HEK293 (cell line): ENCODE results near the gene PHF20.

Source experiments
- CTCF ChIA-PET: fragments of 350-600 bp; formaldehyde crosslinking; extraction: SDS; loops from one replicate; lab custom pipeline; 2021; ENCODE audit warnings: antibody characterized with exemption; lab: Yijun Ruan, JAX
- POLR2A ChIA-PET: fragments of 300-600 bp; formaldehyde crosslinking; extraction: SDS; loops from one replicate; lab custom pipeline; 2020; ENCODE audit warnings: antibody characterized with exemption, inconsistent platforms; lab: Yijun Ruan, JAX
- H3K27ac ChIP-seq: fragments of 200-500 bp; sonication (Bioruptor generic); 2 replicates; pipeline ENCODE4 v1.5.1; 2014; ENCODE audit warnings: low read depth, low read length, control low read depth, inconsistent platforms; ENCODE audit errors: extremely low read depth
- H3K36me3 ChIP-seq, 2 experiments: fragments of 200-500 bp in 1 of 2; sonication (Bioruptor generic) in 1 of 2; 1 replicate in 1 of 2; 2 replicates in 1 of 2; pipeline ENCODE4 v1.5.1; 2014 to 2017; ENCODE audit warnings: inconsistent platforms in 2 of 2, low read length in 2 of 2; ENCODE audit not compliant: control insufficient read depth in 2 of 2, insufficient read depth in 1 of 2
- H3K4me1 ChIP-seq: fragments of 200-500 bp; sonication (Bioruptor generic); 2 replicates; pipeline ENCODE4 v1.5.1; 2014; ENCODE audit warnings: mild to moderate bottlenecking, low read length, inconsistent platforms; ENCODE audit not compliant: control insufficient read depth, insufficient read depth
- H3K4me3 ChIP-seq: 2 replicates; pipeline ENCODE4 v1.5.1; 2011; ENCODE audit warnings: low read depth, mild to moderate bottlenecking, control low read depth, low read length, moderate library complexity
- H3K9me3 ChIP-seq: fragments of 200-500 bp; sonication (Bioruptor generic); 2 replicates; pipeline ENCODE4 v1.5.1; 2014; ENCODE audit warnings: low read depth, low read length, inconsistent platforms; ENCODE audit not compliant: control insufficient read depth, insufficient read depth
- KLF10 ChIP-seq: fragments of 450-650 bp; IDR thresholded peaks from 2 replicates; pipeline ENCODE4 v1.5.1; 2018; ENCODE audit warnings: missing biosample characterization, mild to moderate bottlenecking, missing genetic modification characterization
- KLF9 ChIP-seq: fragments of 450-650 bp; formaldehyde crosslinking; IDR thresholded peaks from 2 replicates; pipeline ENCODE4 v1.5.1; 2016; ENCODE audit warnings: missing biosample characterization, missing genetic modification characterization, low read depth
- PATZ1 ChIP-seq: fragments of 450-650 bp; formaldehyde crosslinking; IDR thresholded peaks from 2 replicates; pipeline ENCODE4 v1.5.1; 2016; ENCODE audit warnings: missing biosample characterization, missing genetic modification characterization
- REPIN1 ChIP-seq: fragments of 450-650 bp; formaldehyde crosslinking; IDR thresholded peaks from 2 replicates; pipeline ENCODE4 v1.5.1; 2017; ENCODE audit warnings: missing biosample characterization, missing genetic modification characterization, low read depth
- YY2 ChIP-seq: fragments of 450-650 bp; formaldehyde crosslinking; IDR thresholded peaks from 2 replicates; pipeline ENCODE4 v1.5.1; 2016; ENCODE audit warnings: missing biosample characterization, missing genetic modification characterization
- ZBTB21 ChIP-seq: fragments of 450-650 bp; formaldehyde crosslinking; IDR thresholded peaks from 2 replicates; pipeline ENCODE4 v1.5.1; 2017; ENCODE audit warnings: missing biosample characterization, missing genetic modification characterization
- ZFP69B ChIP-seq: fragments of 450-650 bp; formaldehyde crosslinking; IDR thresholded peaks from 2 replicates; pipeline ENCODE4 v1.5.1; 2016; ENCODE audit warnings: missing biosample characterization, missing genetic modification characterization
- ZNF155 ChIP-seq: fragments of 450-650 bp; formaldehyde crosslinking; IDR thresholded peaks from 2 replicates; pipeline ENCODE4 v1.5.1; 2016; ENCODE audit warnings: missing biosample characterization, missing genetic modification characterization
- ZNF16 ChIP-seq: fragments of 450-650 bp; formaldehyde crosslinking; IDR thresholded peaks from 2 replicates; pipeline ENCODE4 v1.5.1; 2016; ENCODE audit warnings: low read depth, missing biosample characterization, missing genetic modification characterization
- ZNF223 ChIP-seq: fragments of 450-650 bp; formaldehyde crosslinking; IDR thresholded peaks from 2 replicates; pipeline ENCODE4 v1.5.1; 2016; ENCODE audit warnings: missing biosample characterization, missing genetic modification characterization
- ZNF404 ChIP-seq: fragments of 450-650 bp; formaldehyde crosslinking; IDR thresholded peaks from 2 replicates; pipeline ENCODE4 v1.5.1; 2017; ENCODE audit warnings: missing biosample characterization, missing genetic modification characterization
- ZNF560 ChIP-seq: fragments of 450-650 bp; formaldehyde crosslinking; IDR thresholded peaks from 2 replicates; pipeline ENCODE4 v1.5.1; 2017; ENCODE audit warnings: missing biosample characterization, missing genetic modification characterization, borderline replicate concordance
- ZNF585B ChIP-seq: fragments of 450-650 bp; formaldehyde crosslinking; IDR thresholded peaks from 2 replicates; pipeline ENCODE4 v1.5.1; 2016; ENCODE audit warnings: missing biosample characterization, missing genetic modification characterization
- ZNF596 ChIP-seq: fragments of 450-650 bp; IDR thresholded peaks from 2 replicates; pipeline ENCODE4 v1.5.0; 2018; ENCODE audit warnings: missing biosample characterization, mild to moderate bottlenecking, missing genetic modification characterization, moderate library complexity
- ZNF610 ChIP-seq: fragments of 450-650 bp; formaldehyde crosslinking; IDR thresholded peaks from 2 replicates; pipeline ENCODE4 v1.5.1; 2016; ENCODE audit warnings: missing biosample characterization, missing genetic modification characterization, borderline replicate concordance
- ZNF626 ChIP-seq: fragments of 450-650 bp; sonication (Bioruptor Pico); formaldehyde crosslinking; IDR thresholded peaks from 2 replicates; pipeline ENCODE4 v1.5.1; 2018; ENCODE audit warnings: missing biosample characterization, missing genetic modification characterization, inconsistent platforms
- ZNF830 ChIP-seq: fragments of 450-650 bp; IDR thresholded peaks from 2 replicates; pipeline ENCODE4 v1.5.0; 2018; ENCODE audit warnings: missing biosample characterization, missing genetic modification characterization, low read depth, mild to moderate bottlenecking, moderate library complexity
- ZSCAN18 ChIP-seq: fragments of 450-650 bp; formaldehyde crosslinking; IDR thresholded peaks from 2 replicates; pipeline ENCODE4 v1.5.1; 2016; ENCODE audit warnings: missing biosample characterization, missing genetic modification characterization
- ZSCAN4 ChIP-seq: fragments of 450-650 bp; formaldehyde crosslinking; IDR thresholded peaks from 2 replicates; pipeline ENCODE4 v1.5.1; 2017; ENCODE audit warnings: missing biosample characterization, missing genetic modification characterization
- TF ChIP-seq, protein P1 (sequence below): fragments of 450-650 bp; formaldehyde crosslinking; IDR thresholded peaks from 2 replicates; pipeline ENCODE4 v1.5.1; 2016; ENCODE audit warnings: missing biosample characterization, missing genetic modification characterization
- TF ChIP-seq, protein P2 (sequence below): fragments of 450-650 bp; formaldehyde crosslinking; IDR thresholded peaks from 2 replicates; pipeline ENCODE4 v1.5.1; 2017; ENCODE audit warnings: missing biosample characterization, missing genetic modification characterization
- TF ChIP-seq, protein P3 (sequence below): fragments of 450-650 bp; IDR thresholded peaks from 2 replicates; pipeline ENCODE4 v1.5.1; 2018; ENCODE audit warnings: missing biosample characterization, missing genetic modification characterization

Gene PHF20

DNA sequence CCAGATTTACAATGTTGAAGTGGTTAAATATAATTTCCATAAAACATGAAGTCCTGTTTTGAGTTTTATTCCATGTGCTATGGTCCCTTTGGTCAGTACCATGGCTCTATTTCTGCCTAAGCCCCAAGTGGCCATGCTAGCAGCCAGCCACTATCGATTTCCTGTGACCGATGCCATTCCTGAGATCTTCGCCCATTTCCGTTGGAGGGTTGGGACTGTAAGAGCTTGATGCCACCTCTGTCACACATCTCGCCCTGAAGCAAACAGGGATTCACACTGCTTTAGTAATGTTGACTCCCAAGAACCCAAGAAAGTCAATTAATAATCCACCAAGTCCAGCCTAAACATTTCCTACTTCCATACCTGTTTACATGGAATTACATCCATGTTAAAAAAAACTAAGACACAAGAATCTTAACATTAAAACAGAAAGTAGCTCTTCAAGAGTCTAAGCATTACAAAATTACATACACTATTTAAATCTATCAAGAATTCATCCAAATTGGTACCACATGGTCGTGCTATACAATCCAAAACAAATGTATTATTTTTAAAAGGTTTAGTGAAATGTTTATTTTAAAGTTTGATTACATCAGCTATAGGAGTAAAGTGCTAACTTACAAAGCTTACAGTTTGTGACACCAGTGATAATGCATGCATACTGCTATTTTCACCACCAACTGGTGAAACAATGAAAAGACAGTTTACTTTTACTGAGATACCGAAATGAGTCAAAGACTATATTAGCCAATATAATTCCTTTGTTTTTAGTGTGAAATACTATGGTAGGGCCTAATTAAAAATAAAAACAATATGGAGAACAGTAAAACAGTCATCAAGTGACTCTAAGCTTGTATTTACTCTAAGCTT lies 32.3 kb upstream of the PHF20 start (continued):
- TF ChIP-seq ZSCAN18: no peak
- TF ChIP-seq ZNF155: no peak
- no peak for TF ChIP-seq ZNF626 (tag by site-specific recombination)
- no peak for TF ChIP-seq ZNF585B

- ChIA-PET POLR2A (interaction anchor here (0.5 to 2.5 kb wide), 47 partner anchors 9 to 1120 kb away, joined by 3 to 109 read pairs (median 5); partner anchors contain the start of genes CEP250, CPNE1, ERGIC3 and NFS1), CTCF (interaction anchor here (0.7 to 2.6 kb wide), 7 partner anchors 16 to 143 kb away, joined by 3 to 15 read pairs (median 4); no protein-coding TSS in a partner anchor)
- Histone ChIP-seq H3K9me3 (no peaks in the 10 kb centered on the region), H3K4me1 (no peaks in the 10 kb centered on the region), H3K4me3 (peak within 1 kb of the TSS; percentile 91), H3K36me3 (peaks cover 27 to 41% of the 10 kb centered on the region in 2 experiments), H3K27ac (peak within 1 kb of the TSS; percentile 100)
- TF ChIP-seq ZNF560 (tag by site-specific recombination) (no peak), ZNF404 (tag by site-specific recombination) (no peak), ZNF830 (tag by site-specific recombination) (no peak), PATZ1 (tag by site-specific recombination) (peak; percentile 85), ZBTB21 (tag by site-specific recombination) (peak; percentile 71), ZNF596 (0 out of 2 replicates have a peak, but pooled peaks have one; percentile 5), KLF10 (peak; percentile 84), KLF9 (tag by site-specific recombination) (peak; percentile 50; the same call in 1 of the 2 replicates), ZSCAN4 (tag by site-specific recombination) (peak; percentile 97), ZNF223 (tag by site-specific recombination) (no peak), REPIN1 (tag by site-specific recombination) (no peak), ZFP69B (peak; percentile 24), ZNF610 (peak; percentile 48), YY2 (peak; percentile 97), ZNF16 (tag by site-specific recombination) (no peak)
- TF ChIP-seq, protein P1, sequence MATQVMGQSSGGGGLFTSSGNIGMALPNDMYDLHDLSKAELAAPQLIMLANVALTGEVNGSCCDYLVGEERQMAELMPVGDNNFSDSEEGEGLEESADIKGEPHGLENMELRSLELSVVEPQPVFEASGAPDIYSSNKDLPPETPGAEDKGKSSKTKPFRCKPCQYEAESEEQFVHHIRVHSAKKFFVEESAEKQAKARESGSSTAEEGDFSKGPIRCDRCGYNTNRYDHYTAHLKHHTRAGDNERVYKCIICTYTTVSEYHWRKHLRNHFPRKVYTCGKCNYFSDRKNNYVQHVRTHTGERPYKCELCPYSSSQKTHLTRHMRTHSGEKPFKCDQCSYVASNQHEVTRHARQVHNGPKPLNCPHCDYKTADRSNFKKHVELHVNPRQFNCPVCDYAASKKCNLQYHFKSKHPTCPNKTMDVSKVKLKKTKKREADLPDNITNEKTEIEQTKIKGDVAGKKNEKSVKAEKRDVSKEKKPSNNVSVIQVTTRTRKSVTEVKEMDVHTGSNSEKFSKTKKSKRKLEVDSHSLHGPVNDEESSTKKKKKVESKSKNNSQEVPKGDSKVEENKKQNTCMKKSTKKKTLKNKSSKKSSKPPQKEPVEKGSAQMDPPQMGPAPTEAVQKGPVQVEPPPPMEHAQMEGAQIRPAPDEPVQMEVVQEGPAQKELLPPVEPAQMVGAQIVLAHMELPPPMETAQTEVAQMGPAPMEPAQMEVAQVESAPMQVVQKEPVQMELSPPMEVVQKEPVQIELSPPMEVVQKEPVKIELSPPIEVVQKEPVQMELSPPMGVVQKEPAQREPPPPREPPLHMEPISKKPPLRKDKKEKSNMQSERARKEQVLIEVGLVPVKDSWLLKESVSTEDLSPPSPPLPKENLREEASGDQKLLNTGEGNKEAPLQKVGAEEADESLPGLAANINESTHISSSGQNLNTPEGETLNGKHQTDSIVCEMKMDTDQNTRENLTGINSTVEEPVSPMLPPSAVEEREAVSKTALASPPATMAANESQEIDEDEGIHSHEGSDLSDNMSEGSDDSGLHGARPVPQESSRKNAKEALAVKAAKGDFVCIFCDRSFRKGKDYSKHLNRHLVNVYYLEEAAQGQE (tag by site-specific recombination): peak; percentile 13; the same call in 1 of the 2 replicates
- TF ChIP-seq, protein P2, sequence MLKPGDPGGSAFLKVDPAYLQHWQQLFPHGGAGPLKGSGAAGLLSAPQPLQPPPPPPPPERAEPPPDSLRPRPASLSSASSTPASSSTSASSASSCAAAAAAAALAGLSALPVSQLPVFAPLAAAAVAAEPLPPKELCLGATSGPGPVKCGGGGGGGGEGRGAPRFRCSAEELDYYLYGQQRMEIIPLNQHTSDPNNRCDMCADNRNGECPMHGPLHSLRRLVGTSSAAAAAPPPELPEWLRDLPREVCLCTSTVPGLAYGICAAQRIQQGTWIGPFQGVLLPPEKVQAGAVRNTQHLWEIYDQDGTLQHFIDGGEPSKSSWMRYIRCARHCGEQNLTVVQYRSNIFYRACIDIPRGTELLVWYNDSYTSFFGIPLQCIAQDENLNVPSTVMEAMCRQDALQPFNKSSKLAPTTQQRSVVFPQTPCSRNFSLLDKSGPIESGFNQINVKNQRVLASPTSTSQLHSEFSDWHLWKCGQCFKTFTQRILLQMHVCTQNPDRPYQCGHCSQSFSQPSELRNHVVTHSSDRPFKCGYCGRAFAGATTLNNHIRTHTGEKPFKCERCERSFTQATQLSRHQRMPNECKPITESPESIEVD (tag by site-specific recombination): no peak
- TF ChIP-seq, protein P3, sequence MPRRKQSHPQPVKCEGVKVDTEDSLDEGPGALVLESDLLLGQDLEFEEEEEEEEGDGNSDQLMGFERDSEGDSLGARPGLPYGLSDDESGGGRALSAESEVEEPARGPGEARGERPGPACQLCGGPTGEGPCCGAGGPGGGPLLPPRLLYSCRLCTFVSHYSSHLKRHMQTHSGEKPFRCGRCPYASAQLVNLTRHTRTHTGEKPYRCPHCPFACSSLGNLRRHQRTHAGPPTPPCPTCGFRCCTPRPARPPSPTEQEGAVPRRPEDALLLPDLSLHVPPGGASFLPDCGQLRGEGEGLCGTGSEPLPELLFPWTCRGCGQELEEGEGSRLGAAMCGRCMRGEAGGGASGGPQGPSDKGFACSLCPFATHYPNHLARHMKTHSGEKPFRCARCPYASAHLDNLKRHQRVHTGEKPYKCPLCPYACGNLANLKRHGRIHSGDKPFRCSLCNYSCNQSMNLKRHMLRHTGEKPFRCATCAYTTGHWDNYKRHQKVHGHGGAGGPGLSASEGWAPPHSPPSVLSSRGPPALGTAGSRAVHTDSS (tag by site-specific recombination): 0 out of 2 replicates have a peak, but pooled peaks have one; percentile 27
Measured at GRCh38 chr20:35741892-35742740, 29.7 kb upstream of the PHF20 start, which contains the start of gene RBM39. RBM39 (minus strand) TSS chr20:35742260; CDS start chr20:35740874, 1,386 bp downstream.
